HG02981 (cell line): ENCODE data around the gene GTPBP1.
A peak's percentile ranks its signal among the peaks of the same experiment; 100 is the strongest.

Source experiments
- ATAC-seq: cut with Tn5 transposase; IDR thresholded peaks from one replicate; pipeline ENCODE4 v1.9.1; 2021; ENCODE audit warnings: mild to moderate bottlenecking, moderate library complexity; ENCODE audit not compliant: unreplicated experiment

The GTPBP1 gene

GRCh38 chr22:38705235-38706100 is at the start of gene GTPBP1:
Gene GTPBP1 (plus strand): TSS chr22:38705944. CDS start chr22:38705956, 12 bp downstream.
- ATAC-seq, result peak; percentile 77

GRCh38 chr22:38656256-38657044 is 49.3 kb upstream of the GTPBP1 start, which contains the start of the genes CBY1 and FAM227A:
Gene CBY1 (plus strand): TSS chr22:38656638. CDS start chr22:38668055, 11,417 bp downstream.
Gene FAM227A (minus strand): TSS chr22:38656392. CDS start chr22:38650168, 6,224 bp downstream.
- peak; percentile 74 for ATAC-seq

GRCh38 chr22:38657045-38657909 is 48.5 kb upstream of the GTPBP1 start:
- no peak for ATAC-seq

GRCh38 chr22:38674888-38675287 is 30.9 kb upstream of the GTPBP1 start:
- ATAC-seq, result no peak

GRCh38 chr22:38675833-38676232 is 29.9 kb upstream of the GTPBP1 start:
- no peak for ATAC-seq

- ATAC-seq, result peak; percentile 91
Observed at GRCh38 chr22:38681582-38682335, 24.0 kb upstream of the GTPBP1 start, which contains the start of gene TOMM22. Gene TOMM22 (plus strand): TSS chr22:38681957. CDS start chr22:38681979, 22 bp downstream.

- ATAC-seq, result no peak
Observed at GRCh38 chr22:38684895-38685294, 20.8 kb upstream of the GTPBP1 start.

GRCh38 chr22:38685761-38686160 is 20.0 kb upstream of the GTPBP1 start:
- ATAC-seq, result no peak

GRCh38 chr22:38689651-38690050 is 16.1 kb upstream of the GTPBP1 start:
- ATAC-seq, result no peak

- ATAC-seq, result no peak
Observed at GRCh38 chr22:38694049-38694448, 11.7 kb upstream of the GTPBP1 start.

- ATAC-seq, result no peak
Observed at GRCh38 chr22:38694940-38695339, 10.8 kb upstream of the GTPBP1 start.

- ATAC-seq, result no peak
Observed at GRCh38 chr22:38696606-38697424, 8.9 kb upstream of the GTPBP1 start.

GRCh38 chr22:38697425-38698089 is 8.2 kb upstream of the GTPBP1 start:
- no peak for ATAC-seq

- ATAC-seq, result no peak
Observed at GRCh38 chr22:38698407-38699094, 7.2 kb upstream of the GTPBP1 start.

GRCh38 chr22:38699143-38699542 is 6.6 kb upstream of the GTPBP1 start:
- no peak for ATAC-seq

GRCh38 chr22:38699784-38700183 is 6.0 kb upstream of the GTPBP1 start:
- no peak for ATAC-seq

GRCh38 chr22:38700270-38700788 is 5.4 kb upstream of the GTPBP1 start:
- peak; percentile 15 for ATAC-seq
